ENCODE measurements around the gene SFT2D3.
A peak's percentile ranks its signal among the peaks of the same experiment; 100 is the strongest.

The SFT2D3 gene

GRCh38 chr2:127683056-127683455, 18.2 kb upstream of the SFT2D3 start:
- no peak for DNase-seq

GRCh38 chr2:127683757-127684156, 17.5 kb upstream of the SFT2D3 start:
- no peak for DNase-seq

- no peak for DNase-seq
Observed at GRCh38 chr2:127685410-127686080, 15.8 kb upstream of the SFT2D3 start.

GRCh38 chr2:127688405-127688804, 12.9 kb upstream of the SFT2D3 start:
- no peak for DNase-seq

- no peak for DNase-seq
Observed at GRCh38 chr2:127690696-127691095, 10.6 kb upstream of the SFT2D3 start.

- DNase-seq = no peak
Observed at GRCh38 chr2:127694986-127695385, 6.3 kb upstream of the SFT2D3 start.

GRCh38 chr2:127695491-127696472, 5.5 kb upstream of the SFT2D3 start:
- DNase-seq = no peak

- DNase-seq = no peak
Observed at GRCh38 chr2:127697482-127698180, 3.7 kb upstream of the SFT2D3 start.

GRCh38 chr2:127698553-127699355, 2.5 kb upstream of the SFT2D3 start:
- DNase-seq = no peak

GRCh38 chr2:127700527-127701192, 637 bp upstream of the SFT2D3 start:
- DNase-seq = no peak

- peak; percentile 78 for DNase-seq
Observed at GRCh38 chr2:127701651-127702394, 526 bp downstream of the SFT2D3 start.

- no peak for DNase-seq
Observed at GRCh38 chr2:127702395-127703009, 1.2 kb downstream of the SFT2D3 start.

- no peak for DNase-seq
Observed at GRCh38 chr2:127703282-127703681, 2.0 kb downstream of the SFT2D3 start.

GRCh38 chr2:127704641-127705390, 3.5 kb downstream of the SFT2D3 start:
- no peak for DNase-seq

GRCh38 chr2:127705391-127706065, 4.2 kb downstream of the SFT2D3 start:
- DNase-seq = no peak

- DNase-seq = no peak
Observed at GRCh38 chr2:127706215-127706990, 5.1 kb downstream of the SFT2D3 start.

- no peak for DNase-seq
Observed at GRCh38 chr2:127707890-127708648, 6.8 kb downstream of the SFT2D3 start.

- no peak for DNase-seq
Observed at GRCh38 chr2:127709336-127709735, 8.0 kb downstream of the SFT2D3 start.

Data from COR-L47 (cell line).